ENCODE measurements around the gene EGR1. TPM values are rescaled to one million over a fixed set of nuclear protein-coding genes. Genes with fewer than 3 reads are reported as not detected.

The EGR1 gene
- total RNA-seq, 1 experiment from 2014 or later, result 1.9 TPM

Other genes with a start within 250 kb of the EGR1 start
- gene GFRA3, start 190.9 kb upstream of the EGR1 start, total RNA-seq (2014; rRNA removed), result not detected in 2 replicates
- gene CDC25C, start 133.7 kb upstream of the EGR1 start, total RNA-seq (2014; rRNA removed), result 13.8 and 14.7 TPM in 2 replicates
- 26.6 and 28.7 TPM in 2 replicates for gene FAM53C, start 127.2 kb upstream of the EGR1 start, total RNA-seq (2014; rRNA removed)
- gene KDM3B, start 112.8 kb upstream of the EGR1 start, total RNA-seq (2014; rRNA removed), result 21.7 and 25.6 TPM in 2 replicates
- gene REEP2, start 26.4 kb upstream of the EGR1 start, total RNA-seq (2014; rRNA removed), result 2.4 and 2.5 TPM in 2 replicates
- gene ETF1, start 77.8 kb downstream of the EGR1 start, total RNA-seq (2014; rRNA removed), result 57.3 and 64.1 TPM in 2 replicates
- gene HSPA9, start 109.9 kb downstream of the EGR1 start, total RNA-seq (2014; rRNA removed), result 346 and 432 TPM in 2 replicates